ENCODE measurements around the gene DEGS2. TPM values are rescaled to one million over a fixed set of nuclear protein-coding genes. Genes with fewer than 3 reads are reported as not detected.
A peak's percentile ranks its signal among the peaks of the same experiment; 100 is the strongest.

The DEGS2 gene
- total and polyA plus RNA-seq, 8 donors, result 1.9 to 7.3 (median 4.8) TPM

DNA sequence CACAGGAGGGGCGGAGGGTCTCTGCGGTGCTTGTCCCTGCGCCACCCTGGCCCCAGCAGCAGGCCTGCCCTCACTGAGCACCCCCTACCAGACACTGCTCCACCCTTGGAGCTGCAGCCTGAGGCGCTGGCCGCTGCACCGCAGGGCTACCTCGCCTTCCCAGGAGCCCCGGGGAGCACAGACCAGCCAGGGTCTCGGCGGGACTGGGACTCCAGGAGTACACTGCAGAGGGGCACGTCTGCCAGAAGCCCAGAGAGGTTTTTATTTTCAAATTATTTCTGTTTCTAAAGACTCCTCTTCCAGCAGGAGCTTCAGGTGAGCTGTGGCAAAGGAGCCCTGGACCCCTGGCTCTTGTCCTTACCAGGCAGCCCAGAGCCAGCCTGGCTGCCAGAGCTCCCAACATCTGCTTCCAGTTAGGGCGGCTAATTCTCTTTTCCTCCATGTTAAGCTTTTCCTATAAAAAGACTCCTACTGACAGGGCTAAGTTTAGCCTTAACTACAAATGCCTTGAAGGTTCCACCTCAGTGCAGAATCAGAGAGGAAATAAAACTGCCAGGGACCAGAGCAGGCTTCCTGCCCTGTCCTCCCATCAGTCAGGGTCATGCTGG lies 26.4 kb downstream of the DEGS2 start:
- Histone ChIP-seq H3K4me3 (no peak overlapping the region), H3K36me3 (no peaks in the 10 kb centered on the region), H3K4me1 (no peaks in the 10 kb centered on the region), H3K27ac (no peak overlapping the region), H3K27me3 (no peaks in the 10 kb centered on the region), H3K9me3 (no peaks in the 10 kb centered on the region)
- FAIRE-seq (no peak), DNase-seq (no peak), ATAC-seq (no peak)
- intact Hi-C loops (cut with DNase I), result no loop called here
- WGBS, 2 donors, result 92 to 94% methylated on average over 10 to 12 of the region's 12 CpGs
- TF ChIP-seq, protein P1, sequence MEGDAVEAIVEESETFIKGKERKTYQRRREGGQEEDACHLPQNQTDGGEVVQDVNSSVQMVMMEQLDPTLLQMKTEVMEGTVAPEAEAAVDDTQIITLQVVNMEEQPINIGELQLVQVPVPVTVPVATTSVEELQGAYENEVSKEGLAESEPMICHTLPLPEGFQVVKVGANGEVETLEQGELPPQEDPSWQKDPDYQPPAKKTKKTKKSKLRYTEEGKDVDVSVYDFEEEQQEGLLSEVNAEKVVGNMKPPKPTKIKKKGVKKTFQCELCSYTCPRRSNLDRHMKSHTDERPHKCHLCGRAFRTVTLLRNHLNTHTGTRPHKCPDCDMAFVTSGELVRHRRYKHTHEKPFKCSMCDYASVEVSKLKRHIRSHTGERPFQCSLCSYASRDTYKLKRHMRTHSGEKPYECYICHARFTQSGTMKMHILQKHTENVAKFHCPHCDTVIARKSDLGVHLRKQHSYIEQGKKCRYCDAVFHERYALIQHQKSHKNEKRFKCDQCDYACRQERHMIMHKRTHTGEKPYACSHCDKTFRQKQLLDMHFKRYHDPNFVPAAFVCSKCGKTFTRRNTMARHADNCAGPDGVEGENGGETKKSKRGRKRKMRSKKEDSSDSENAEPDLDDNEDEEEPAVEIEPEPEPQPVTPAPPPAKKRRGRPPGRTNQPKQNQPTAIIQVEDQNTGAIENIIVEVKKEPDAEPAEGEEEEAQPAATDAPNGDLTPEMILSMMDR (IDR thresholded peaks at IDR 0.05), result no peak

DNA sequence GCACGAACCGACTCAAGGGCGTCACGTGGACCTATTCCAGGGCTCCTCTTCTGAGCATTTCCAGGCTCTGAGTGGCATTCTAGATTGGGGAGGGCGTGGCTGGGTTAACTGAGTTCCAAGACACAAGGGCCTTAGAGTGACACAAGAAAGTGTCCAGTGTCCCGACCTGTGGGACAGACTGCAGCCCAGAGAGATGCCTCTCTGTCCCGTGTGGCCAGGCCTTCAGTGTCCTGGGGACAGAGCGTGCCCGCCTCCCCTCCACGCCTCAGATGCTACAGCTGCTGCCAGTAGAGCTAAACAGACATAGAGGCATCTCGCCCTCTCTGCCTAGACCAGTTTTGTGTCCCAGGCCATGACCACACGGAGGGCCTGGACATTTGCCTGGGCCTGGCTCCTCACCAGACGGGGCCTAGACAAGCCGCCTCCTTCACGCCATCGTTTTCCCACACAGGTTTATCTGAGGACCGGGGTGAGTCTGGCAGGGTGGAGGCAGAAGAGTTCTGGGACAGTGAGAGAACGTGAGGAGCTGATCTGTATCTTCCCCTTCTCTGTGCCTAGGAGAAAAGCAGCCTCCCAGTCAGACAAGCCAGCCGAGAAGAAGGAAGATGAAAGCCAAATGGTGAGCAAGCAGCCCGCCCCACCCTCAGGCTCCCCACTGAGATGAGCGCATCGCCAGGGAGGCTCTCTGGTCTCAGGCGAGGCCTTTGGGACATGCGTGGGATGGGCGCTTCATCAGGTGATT lies 27.1 kb downstream of the DEGS2 start:
- Histone ChIP-seq H3K36me3 (no peaks in the 10 kb centered on the region), H3K9me3 (no peaks in the 10 kb centered on the region), H3K27ac (peak overlapping the region in 1 of 4 donors; percentile 68), H3K4me1 (no peaks in the 10 kb centered on the region), H3K27me3 (no peaks in the 10 kb centered on the region), H3K4me3 (no peak overlapping the region)
- ATAC-seq (no peak), FAIRE-seq (no peak), DNase-seq (no peak)
- 77 to 80% methylated on average over 23 to 25 of the region's 25 CpGs for WGBS, 2 donors
- intact Hi-C loops (cut with DNase I), result no loop called here
- TF ChIP-seq, protein P1 (IDR thresholded peaks at IDR 0.05), result no peak

DNA sequence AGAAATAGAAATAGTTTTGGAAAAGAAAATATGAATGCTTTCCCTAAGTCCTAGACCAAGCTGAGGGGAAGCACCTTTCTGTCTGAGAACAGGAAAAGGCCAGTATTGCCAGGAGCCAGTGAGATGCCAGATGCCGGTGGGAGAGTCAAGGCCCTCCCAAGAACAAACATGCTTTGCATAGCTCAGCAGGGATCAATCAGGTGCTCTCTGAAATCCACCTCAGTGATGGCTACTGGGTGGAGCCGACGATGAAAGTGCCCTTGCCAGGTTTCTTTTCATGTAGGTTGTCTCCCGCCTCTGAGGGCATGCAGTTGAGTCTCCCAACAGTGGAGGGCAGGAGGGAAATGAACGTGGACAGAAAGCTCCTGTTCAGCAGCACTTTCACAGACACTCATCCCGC lies 28.3 kb downstream of the DEGS2 start:
- Histone ChIP-seq H3K9me3 (no peaks in the 10 kb centered on the region), H3K27me3 (no peaks in the 10 kb centered on the region), H3K36me3 (no peaks in the 10 kb centered on the region), H3K4me3 (no peak overlapping the region), H3K27ac (peak overlapping the region in 3 of 4 donors; percentile 41 to 68 (median 51)), H3K4me1 (no peaks in the 10 kb centered on the region)
- TF ChIP-seq, protein P1 (IDR thresholded peaks at IDR 0.05), result no peak
- FAIRE-seq (no peak), DNase-seq (peak in 2 of 6 donors; percentile 25 to 40), ATAC-seq (peak; percentile 43 to 72 (median 58))
- intact Hi-C loops (cut with DNase I), result no loop called here
- 58 to 64% methylated on average over 6 of the region's 6 CpGs for WGBS, 2 donors

DNA sequence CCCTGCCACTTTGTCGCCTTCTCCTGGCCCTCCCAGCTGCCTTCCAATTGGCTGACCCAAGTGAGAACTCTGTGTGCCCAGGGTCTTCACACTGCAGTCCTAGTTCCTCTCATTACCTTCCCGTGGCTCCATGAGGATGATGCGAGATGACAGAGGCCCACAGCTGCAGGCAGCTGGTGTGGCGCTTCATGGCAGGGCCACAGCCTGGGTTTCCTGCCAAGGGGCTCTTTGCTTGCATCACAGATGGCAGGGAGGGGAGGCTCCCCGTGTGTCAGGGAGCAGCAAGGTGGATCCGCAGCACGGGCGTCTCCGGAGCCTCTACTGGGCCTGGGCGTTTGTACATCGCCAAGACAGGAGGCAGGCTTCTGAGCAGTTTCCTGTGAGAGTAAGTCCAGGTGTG lies 28.9 kb downstream of the DEGS2 start:
- no peaks in the 10 kb centered on the region for H3K9me3 ChIP-seq
- intact Hi-C loops (cut with DNase I), result no loop called here
- FAIRE-seq, result no peak
- peak overlapping the region in 3 of 4 donors; percentile 41 to 68 (median 51) for H3K27ac ChIP-seq
- 82 to 83% methylated on average over 11 of the region's 11 CpGs for WGBS, 2 donors
- no peaks in the 10 kb centered on the region for H3K36me3 ChIP-seq
- H3K4me1 ChIP-seq, result no peaks in the 10 kb centered on the region
- no peak overlapping the region for H3K4me3 ChIP-seq
- no peak for ATAC-seq
- TF ChIP-seq, protein P1 (IDR thresholded peaks at IDR 0.05), result no peak
- H3K27me3 ChIP-seq, result no peaks in the 10 kb centered on the region
- DNase-seq, result no peak

DNA sequence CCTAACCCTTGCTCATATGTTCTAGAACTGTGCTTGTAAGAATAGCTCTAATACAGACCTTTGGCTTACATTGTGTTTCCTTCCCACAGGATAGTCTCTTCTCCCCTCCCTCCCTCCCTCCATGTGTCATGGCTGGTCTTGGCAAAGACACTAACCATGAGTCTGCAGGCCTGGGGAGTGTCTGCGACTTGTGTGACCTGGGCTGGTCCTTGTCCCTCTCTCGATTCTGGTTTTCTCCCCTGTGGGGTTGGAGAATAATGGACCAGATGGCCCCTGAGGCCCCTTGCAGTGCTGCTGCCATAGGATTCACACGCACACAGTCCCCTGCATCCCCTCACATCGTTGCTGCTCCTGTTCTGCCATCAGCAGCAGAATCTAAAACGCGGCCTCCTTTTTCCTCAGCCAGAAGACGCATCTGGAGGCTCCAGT lies 30.3 kb downstream of the DEGS2 start:
- Histone ChIP-seq H3K9me3 (no peaks in the 10 kb centered on the region), H3K4me1 (no peaks in the 10 kb centered on the region), H3K36me3 (no peaks in the 10 kb centered on the region), H3K27ac (no peak overlapping the region), H3K4me3 (no peak overlapping the region), H3K27me3 (no peaks in the 10 kb centered on the region)
- TF ChIP-seq, protein P1 (IDR thresholded peaks at IDR 0.05), result no peak
- DNase-seq (no peak), FAIRE-seq (no peak), ATAC-seq (peak in 2 of 4 donors; percentile 18 to 37)
- 78 to 80% methylated on average over 7 of the region's 7 CpGs for WGBS, 2 donors
- intact Hi-C loops (cut with DNase I), result no loop called here
